Stimulated activated CD4-positive, alpha-beta T cell treated with anti-CD3 and anti-CD28 coated beads, Interleukin-12 subunit alpha, Interleukin-12 subunit beta, amount 100 ng/mL, for 4 hours (primary cell): ENCODE measurements around the gene PHACTR1.
"Not testable (repeated sequence)": the region's sequence is repeated elsewhere in the genome, so short reads cannot be mapped to it uniquely, and the experiment has no call there.

Experiments used
- DNase-seq: peaks from one replicate; pipeline ENCODE4 v3.0.0-alpha.2; 2020

Gene PHACTR1

GRCh38 chr6:13215390-13215789, 498.8 kb downstream of the PHACTR1 start:
- DNase-seq = no peak

- DNase-seq = no peak
Measured at GRCh38 chr6:13216236-13217014, 499.9 kb downstream of the PHACTR1 start.

GRCh38 chr6:13217206-13217905, 500.8 kb downstream of the PHACTR1 start:
- DNase-seq = no peak

- DNase-seq = no peak
Measured at GRCh38 chr6:13220266-13220665, 503.7 kb downstream of the PHACTR1 start.

- DNase-seq = no peak
Measured at GRCh38 chr6:13222048-13222447, 505.5 kb downstream of the PHACTR1 start.

GRCh38 chr6:13226071-13226470, 509.5 kb downstream of the PHACTR1 start:
- no peak for DNase-seq

- no peak for DNase-seq
Measured at GRCh38 chr6:13228264-13229204, 512.0 kb downstream of the PHACTR1 start.

- no peak for DNase-seq
Measured at GRCh38 chr6:13229205-13230085, 512.9 kb downstream of the PHACTR1 start.

- no peak for DNase-seq
Measured at GRCh38 chr6:13233106-13233505, 516.5 kb downstream of the PHACTR1 start.

- no peak for DNase-seq
Measured at GRCh38 chr6:13234130-13234529, 517.6 kb downstream of the PHACTR1 start.

- no peak for DNase-seq
Measured at GRCh38 chr6:13235339-13235738, 518.8 kb downstream of the PHACTR1 start.

GRCh38 chr6:13237318-13237717, 520.8 kb downstream of the PHACTR1 start:
- DNase-seq = no peak

GRCh38 chr6:13238017-13238416, 521.5 kb downstream of the PHACTR1 start:
- no peak for DNase-seq

GRCh38 chr6:13238640-13239216, 522.2 kb downstream of the PHACTR1 start:
- DNase-seq = no peak

- DNase-seq = no peak
Measured at GRCh38 chr6:13239530-13240455, 523.2 kb downstream of the PHACTR1 start.

- no peak for DNase-seq
Measured at GRCh38 chr6:13241364-13241763, 524.8 kb downstream of the PHACTR1 start.

- no peak for DNase-seq
Measured at GRCh38 chr6:13242178-13242577, 525.6 kb downstream of the PHACTR1 start.

GRCh38 chr6:13242590-13242989, 526.0 kb downstream of the PHACTR1 start:
- no peak for DNase-seq

- DNase-seq = no peak
Measured at GRCh38 chr6:13243033-13243432, 526.5 kb downstream of the PHACTR1 start.

GRCh38 chr6:13243745-13244144, 527.2 kb downstream of the PHACTR1 start:
- DNase-seq = not testable (repeated sequence)

GRCh38 chr6:13247627-13248026, 531.1 kb downstream of the PHACTR1 start:
- no peak for DNase-seq
